ENCODE measurements around the gene CAV1. TPM values are rescaled to one million over a fixed set of nuclear protein-coding genes. Genes with fewer than 3 reads are reported as not detected.

CAV1 gene
- total and polyA plus RNA-seq, 7 donors: 8.8 to 857 (median 328) TPM

DNA sequence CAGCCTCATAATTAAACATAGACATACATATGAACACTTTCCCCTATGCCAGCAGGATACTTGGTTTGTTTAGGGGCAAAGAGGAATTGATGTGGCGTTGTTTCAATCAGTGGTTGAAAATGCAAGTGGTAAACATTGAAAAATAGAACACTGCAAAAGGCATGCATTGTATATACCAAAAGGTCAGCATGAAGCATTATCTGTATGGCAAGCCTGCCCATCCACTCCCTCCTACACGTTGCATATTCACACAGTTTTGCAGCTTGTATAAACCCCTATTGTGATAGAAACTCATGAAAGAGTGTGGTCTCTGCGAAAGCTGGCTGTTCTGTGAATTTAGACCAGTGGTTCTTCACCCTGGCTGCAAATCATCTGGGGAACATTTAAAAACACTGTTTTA lies 17.1 kb downstream of the CAV1 start:
- Histone ChIP-seq H3K9me3 (no peaks in the 10 kb centered on the region), H3K27me3 (no peaks in the 10 kb centered on the region), H3K27ac (peak overlapping the region; percentile 27 to 97 (median 61)), H3K36me3 (peaks cover 0 to 14% (median 3%) of the 10 kb centered on the region in 4 donors), H3K4me1 (peaks cover 0 to 97% (median 86%) of the 10 kb centered on the region in 4 donors), H3K4me3 (no peak overlapping the region)
- intact Hi-C loops (cut with DNase I): no loop called here
- WGBS, 2 donors: 70 to 72% methylated on average over 3 of the region's 3 CpGs
- no peak for DNase-seq
- TF ChIP-seq POLR2A (IDR thresholded peaks at IDR 0.05) (no peak), EP300 (IDR thresholded peaks at IDR 0.05) (no peak), POLR2AphosphoS5 (IDR thresholded peaks at IDR 0.05) (no peak), CTCF (IDR thresholded peaks at IDR 0.05) (no peak)

GRCh38 chr7:116542618-116543017 lies 17.8 kb downstream of the CAV1 start:
- H3K27me3 ChIP-seq: no peaks in the 10 kb centered on the region
- H3K36me3 ChIP-seq: peaks cover 0 to 14% (median 2%) of the 10 kb centered on the region in 4 donors
- TF ChIP-seq EP300 (IDR thresholded peaks at IDR 0.05): no peak
- TF ChIP-seq POLR2AphosphoS5 (IDR thresholded peaks at IDR 0.05): no peak
- peak overlapping the region; percentile 41 to 97 (median 66) for H3K27ac ChIP-seq
- DNase-seq: no peak
- no peak overlapping the region for H3K4me3 ChIP-seq
- 87 to 91% methylated on average over 2 of the region's 2 CpGs for WGBS, 2 donors
- no peaks in the 10 kb centered on the region for H3K9me3 ChIP-seq
- intact Hi-C loops (cut with DNase I): no loop called here
- peaks cover 0 to 96% (median 83%) of the 10 kb centered on the region in 4 donors for H3K4me1 ChIP-seq

- Histone ChIP-seq H3K4me1 (peaks cover 0 to 96% (median 79%) of the 10 kb centered on the region in 4 donors), H3K27me3 (no peaks in the 10 kb centered on the region), H3K27ac (peak overlapping the region; percentile 7 to 97 (median 66)), H3K9me3 (no peaks in the 10 kb centered on the region), H3K4me3 (no peak overlapping the region), H3K36me3 (peaks cover 0 to 12% (median 2%) of the 10 kb centered on the region in 4 donors)
- WGBS, 2 donors: 61 to 70% methylated on average over 2 of the region's 2 CpGs
- TF ChIP-seq POLR2A (IDR thresholded peaks at IDR 0.05) (no peak), EP300 (IDR thresholded peaks at IDR 0.05) (no peak), POLR2AphosphoS5 (IDR thresholded peaks at IDR 0.05) (no peak), CTCF (IDR thresholded peaks at IDR 0.05) (no peak)
- intact Hi-C loops (cut with DNase I): no loop called here
- no peak for DNase-seq
These were observed 18.8 kb downstream of the CAV1 start for GRCh38 chr7:116543664-116544063.

DNA sequence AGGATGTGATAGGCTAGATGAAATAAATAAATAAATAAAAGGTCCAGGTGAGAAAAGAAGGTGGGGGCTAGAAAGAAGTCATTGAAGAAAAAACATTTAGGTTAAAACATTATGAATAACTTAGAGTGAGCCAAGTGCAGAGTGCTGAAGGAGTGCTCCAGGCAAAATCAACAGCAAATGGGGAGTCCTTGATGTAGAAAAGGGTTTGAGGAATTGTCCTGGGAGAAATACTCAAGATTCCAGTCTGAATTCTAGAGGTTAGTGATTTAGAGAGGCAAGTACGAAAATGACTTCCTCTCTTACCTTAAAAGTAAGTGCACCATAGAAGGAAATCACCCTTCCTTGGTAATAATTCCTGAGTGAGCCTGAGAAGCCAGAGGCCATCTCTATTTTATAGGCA lies 19.7 kb downstream of the CAV1 start:
- Histone ChIP-seq H3K9me3 (no peaks in the 10 kb centered on the region), H3K4me1 (peaks cover 0 to 94% (median 74%) of the 10 kb centered on the region in 4 donors)
- no peak for DNase-seq

More for the DNA sequence above, 19.7 kb downstream of the CAV1 start:
- Histone ChIP-seq H3K27me3 (no peaks in the 10 kb centered on the region), H3K4me3 (no peak overlapping the region), H3K27ac (peak overlapping the region; percentile 48 to 97 (median 68)), H3K36me3 (peaks cover 0 to 7% (median 3%) of the 10 kb centered on the region in 4 donors)
- 84 to 89% methylated on average over 1 of the region's 1 CpG for WGBS, 2 donors
- TF ChIP-seq POLR2AphosphoS5 (IDR thresholded peaks at IDR 0.05): no peak
- no peak for TF ChIP-seq POLR2A (IDR thresholded peaks at IDR 0.05)
- TF ChIP-seq EP300 (IDR thresholded peaks at IDR 0.05): no peak
- TF ChIP-seq CTCF (IDR thresholded peaks at IDR 0.05): no peak
- intact Hi-C loops (cut with DNase I): no loop called here
